Ishikawa (cell line): Measurements from ENCODE around the gene TMEM178B.

Experiments
- CEBPB ChIP-seq: IDR thresholded peaks from 2 replicates; pipeline ENCODE4 v1.6.1; 2012
- CREB1 ChIP-seq: IDR thresholded peaks from 2 replicates; pipeline ENCODE4 v1.6.1; 2012; ENCODE audit warnings: low read depth
- EGR1 ChIP-seq: IDR thresholded peaks from 2 replicates; pipeline ENCODE4 v1.6.1; 2012
- EP300 ChIP-seq: IDR thresholded peaks from 2 replicates; pipeline ENCODE4 v1.6.1; 2012; ENCODE audit warnings: borderline replicate concordance
- FOXM1 ChIP-seq: IDR thresholded peaks from 2 replicates; pipeline ENCODE4 v1.6.1; 2012; ENCODE audit warnings: low read depth, borderline replicate concordance
- MAX ChIP-seq: IDR thresholded peaks from 2 replicates; pipeline ENCODE4 v1.6.1; 2012
- NFIC ChIP-seq: IDR thresholded peaks from 2 replicates; pipeline ENCODE4 v1.6.1; 2012

GRCh38 chr7:141193066-141193465 lies 119.2 kb downstream of the TMEM178B start:
- TF ChIP-seq MAX (no peak), FOXM1 (no peak), CEBPB (no peak), NFIC (no peak), EP300 (no peak), CREB1 (no peak), EGR1 (no peak)
